DOHH2 (cell line): Measurements from ENCODE around the gene RBP2.

Source experiments
- CTCF ChIP-seq: fragments of 200-600 bp; sonication (generic); IDR thresholded peaks from one replicate; pipeline ENCODE4 v1.5.1; 2014; ENCODE audit warnings: antibody characterized with exemption, mild to moderate bottlenecking, low read depth, low read length; ENCODE audit not compliant: poor library complexity, severe bottlenecking
- EZH2phosphoT487 ChIP-seq: fragments of 200-600 bp; sonication (generic); IDR thresholded peaks from 2 replicates; pipeline ENCODE4 v1.6.1; 2017; ENCODE audit warnings: borderline replicate concordance, mild to moderate bottlenecking, antibody characterized with exemption, low read length, moderate library complexity, mixed read lengths

GRCh38 chr3:139423232-139423631 is 53.1 kb downstream of the RBP2 start:
- no peak for TF ChIP-seq CTCF
- TF ChIP-seq EZH2phosphoT487: no peak
